Bladder microvascular endothelial cell (primary cell): ENCODE measurements around the gene FAXDC2. TPM values are rescaled to one million over a fixed set of nuclear protein-coding genes. Genes with fewer than 3 reads are reported as not detected.

Experiments
- total RNA-seq: library from RNA; depleted of rRNA; stranded (reverse); fragments of >200 nt; gene quantifications from 2 replicates; pipeline ENCODE4 v1.2.3, GENCODE V29; 2014

The FAXDC2 gene
- total RNA-seq: 2.8 and 15.9 TPM in 2 replicates

GRCh38 chr5:154850255-154851062 lies at the start of gene FAXDC2:
TSS of gene FAXDC2 (minus strand) at chr5:154850603. CDS start at chr5:154838178, 12,425 bp downstream.

GRCh38 chr5:154858297-154858971 lies 8.0 kb upstream of the FAXDC2 start, which contains the start of gene CNOT8:
TSS of gene CNOT8 (plus strand) at chr5:154858627. CDS start at chr5:154863279, 4,652 bp downstream.

Other genes starting within 250 kb of the FAXDC2 start
- gene LARP1, start 95.2 kb downstream of the FAXDC2 start, total RNA-seq: 25.7 and 65.1 TPM in 2 replicates
- 42.7 and 115 TPM in 2 replicates for gene CNOT8, start 8.0 kb upstream of the FAXDC2 start, total RNA-seq
- gene GEMIN5, start 87.6 kb upstream of the FAXDC2 start, total RNA-seq: 9.7 and 24.2 TPM in 2 replicates
- gene MRPL22, start 90.5 kb upstream of the FAXDC2 start, total RNA-seq: 15.9 and 27.4 TPM in 2 replicates
- gene KIF4B, start 163.2 kb upstream of the FAXDC2 start, total RNA-seq: 0.16 and 0.38 TPM in 2 replicates